ENCODE measurements around the gene NOXA1.
"Not testable (repeated sequence)": the region's sequence is repeated elsewhere in the genome, so short reads cannot be mapped to it uniquely, and the experiment has no call there.

NOXA1 gene, protein sequence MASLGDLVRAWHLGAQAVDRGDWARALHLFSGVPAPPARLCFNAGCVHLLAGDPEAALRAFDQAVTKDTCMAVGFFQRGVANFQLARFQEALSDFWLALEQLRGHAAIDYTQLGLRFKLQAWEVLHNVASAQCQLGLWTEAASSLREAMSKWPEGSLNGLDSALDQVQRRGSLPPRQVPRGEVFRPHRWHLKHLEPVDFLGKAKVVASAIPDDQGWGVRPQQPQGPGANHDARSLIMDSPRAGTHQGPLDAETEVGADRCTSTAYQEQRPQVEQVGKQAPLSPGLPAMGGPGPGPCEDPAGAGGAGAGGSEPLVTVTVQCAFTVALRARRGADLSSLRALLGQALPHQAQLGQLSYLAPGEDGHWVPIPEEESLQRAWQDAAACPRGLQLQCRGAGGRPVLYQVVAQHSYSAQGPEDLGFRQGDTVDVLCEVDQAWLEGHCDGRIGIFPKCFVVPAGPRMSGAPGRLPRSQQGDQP

DNA sequence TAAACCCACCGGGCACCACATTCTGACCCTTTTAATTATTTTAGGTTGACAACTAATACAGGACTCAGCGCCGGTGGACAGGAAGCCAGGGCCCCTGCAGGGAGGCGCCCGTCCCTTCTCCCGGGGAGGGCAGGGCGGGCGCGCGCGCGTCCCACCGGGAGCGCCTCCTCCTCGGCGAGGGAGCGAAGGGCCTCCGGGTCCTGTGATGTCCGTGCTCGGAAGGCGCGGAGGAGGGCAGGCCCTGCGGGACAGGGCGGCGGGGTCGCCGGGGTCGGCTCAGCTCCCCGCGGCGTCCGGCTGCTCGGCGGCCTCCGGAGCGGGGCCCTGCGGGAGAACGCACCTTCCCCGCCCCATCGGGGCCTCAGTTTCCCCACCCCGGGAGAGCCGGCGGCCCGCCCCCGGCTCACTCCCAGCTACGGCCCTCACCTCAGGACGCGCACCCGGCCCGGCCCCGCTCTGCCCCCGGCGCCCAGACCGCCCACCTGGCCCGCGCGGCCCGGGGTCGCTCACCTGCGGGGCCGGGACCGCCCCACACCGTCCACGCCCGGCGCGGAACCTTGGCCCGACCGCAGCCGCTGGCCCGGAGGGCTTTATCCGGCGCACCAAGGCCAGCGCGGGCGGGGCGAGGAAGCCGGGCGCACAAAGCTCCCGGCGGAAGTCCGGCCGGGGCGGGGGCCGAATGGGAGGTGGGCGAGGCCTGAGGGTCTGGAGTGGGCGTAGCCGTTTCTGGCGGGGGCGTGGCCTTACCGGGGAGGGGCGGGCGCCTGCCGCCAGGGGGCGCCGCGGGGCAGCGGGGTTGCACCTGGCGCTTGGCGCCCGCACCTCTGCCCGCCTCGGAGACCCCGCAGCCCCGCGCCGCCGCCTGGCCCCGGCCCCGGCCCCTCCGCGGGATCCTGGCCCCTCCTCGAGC is at the start of gene NOXA1, which contains the start of gene EXD3:
Gene NOXA1 (plus strand): TSS at position 790 of the 910 bp plus-strand sequence. CDS start 137 bp downstream, outside the sequence.
Gene EXD3 (minus strand): TSS at position 559 of the 910 bp plus-strand sequence. CDS start 27,805 bp downstream, outside the sequence.
- TF ChIP-seq, protein P1, sequence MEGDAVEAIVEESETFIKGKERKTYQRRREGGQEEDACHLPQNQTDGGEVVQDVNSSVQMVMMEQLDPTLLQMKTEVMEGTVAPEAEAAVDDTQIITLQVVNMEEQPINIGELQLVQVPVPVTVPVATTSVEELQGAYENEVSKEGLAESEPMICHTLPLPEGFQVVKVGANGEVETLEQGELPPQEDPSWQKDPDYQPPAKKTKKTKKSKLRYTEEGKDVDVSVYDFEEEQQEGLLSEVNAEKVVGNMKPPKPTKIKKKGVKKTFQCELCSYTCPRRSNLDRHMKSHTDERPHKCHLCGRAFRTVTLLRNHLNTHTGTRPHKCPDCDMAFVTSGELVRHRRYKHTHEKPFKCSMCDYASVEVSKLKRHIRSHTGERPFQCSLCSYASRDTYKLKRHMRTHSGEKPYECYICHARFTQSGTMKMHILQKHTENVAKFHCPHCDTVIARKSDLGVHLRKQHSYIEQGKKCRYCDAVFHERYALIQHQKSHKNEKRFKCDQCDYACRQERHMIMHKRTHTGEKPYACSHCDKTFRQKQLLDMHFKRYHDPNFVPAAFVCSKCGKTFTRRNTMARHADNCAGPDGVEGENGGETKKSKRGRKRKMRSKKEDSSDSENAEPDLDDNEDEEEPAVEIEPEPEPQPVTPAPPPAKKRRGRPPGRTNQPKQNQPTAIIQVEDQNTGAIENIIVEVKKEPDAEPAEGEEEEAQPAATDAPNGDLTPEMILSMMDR (IDR thresholded peaks at IDR 0.05; ENCODE audit: low read depth, low read length, missing control alignments): peak; percentile 57
- DNase-seq (ENCODE audit: extremely low read depth, low read depth): peak; percentile 52
- H3K4me3 ChIP-seq (replicated peaks; ENCODE audit: low read depth, low read length): peak within 1 kb of the TSS; percentile 80

DNA sequence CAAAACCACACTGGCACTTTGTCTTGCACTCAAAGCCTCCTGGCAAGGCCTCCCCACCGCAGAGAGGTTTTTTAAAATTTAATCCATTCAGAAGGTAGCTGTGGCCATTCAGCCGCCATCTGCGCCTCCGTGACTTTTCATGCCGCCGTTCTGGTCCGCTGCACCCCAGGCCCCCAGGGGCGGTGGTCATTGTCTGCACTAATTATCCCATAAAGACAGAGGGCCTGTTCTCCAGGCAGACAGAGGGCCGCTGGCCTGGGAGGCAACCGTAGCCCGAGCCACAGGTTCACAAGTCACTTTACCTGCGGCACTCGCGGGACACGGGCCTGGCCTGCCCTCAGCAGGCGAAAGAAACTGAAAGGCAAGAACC is 49.6 kb upstream of the NOXA1 start:
- TF ChIP-seq, protein P1 (IDR thresholded peaks at IDR 0.05; ENCODE audit: low read depth, low read length, missing control alignments): no peak
- DNase-seq (ENCODE audit: extremely low read depth, low read depth): no peak
- H3K4me3 ChIP-seq (replicated peaks; ENCODE audit: low read depth, low read length): no peak overlapping the region

DNA sequence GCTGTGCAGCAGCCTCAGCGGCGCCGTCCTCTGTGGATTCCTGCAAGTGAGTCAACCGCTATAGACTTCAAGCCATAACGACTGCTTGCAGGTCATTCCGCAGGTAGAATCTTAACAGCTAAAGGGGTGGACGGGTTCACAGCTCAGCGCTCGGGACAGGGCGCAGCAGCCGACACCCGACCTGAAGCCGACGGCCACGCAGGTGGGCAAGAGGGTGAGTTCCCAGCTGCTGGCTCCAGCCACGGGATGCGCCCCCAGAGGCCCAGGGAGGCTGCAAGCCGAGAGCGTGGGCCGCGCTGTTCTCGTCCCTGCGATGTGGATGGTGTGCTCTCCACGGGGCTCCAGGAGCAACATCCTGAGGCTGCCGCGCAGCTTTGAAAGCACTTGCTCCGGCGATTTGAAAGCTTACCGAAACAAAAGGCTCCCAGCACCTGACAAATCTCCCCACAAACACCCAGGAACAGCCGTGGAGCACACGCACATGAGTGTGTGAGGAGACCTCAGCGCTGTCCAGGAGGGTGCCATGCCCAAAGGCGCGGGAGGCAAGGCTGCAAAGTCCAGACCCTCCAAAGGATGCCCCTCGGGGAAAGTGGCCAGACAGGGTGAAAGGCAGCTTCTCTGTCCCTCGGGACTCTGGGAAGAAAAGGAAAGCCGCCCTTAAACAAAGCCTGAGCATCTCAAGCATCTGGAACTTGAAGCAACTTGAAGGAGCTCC is 48.9 kb upstream of the NOXA1 start:
- H3K4me3 ChIP-seq (replicated peaks; ENCODE audit: low read depth, low read length): no peak overlapping the region
- TF ChIP-seq, protein P1 (IDR thresholded peaks at IDR 0.05; ENCODE audit: low read depth, low read length, missing control alignments): no peak
- DNase-seq (ENCODE audit: extremely low read depth, low read depth): no peak

DNA sequence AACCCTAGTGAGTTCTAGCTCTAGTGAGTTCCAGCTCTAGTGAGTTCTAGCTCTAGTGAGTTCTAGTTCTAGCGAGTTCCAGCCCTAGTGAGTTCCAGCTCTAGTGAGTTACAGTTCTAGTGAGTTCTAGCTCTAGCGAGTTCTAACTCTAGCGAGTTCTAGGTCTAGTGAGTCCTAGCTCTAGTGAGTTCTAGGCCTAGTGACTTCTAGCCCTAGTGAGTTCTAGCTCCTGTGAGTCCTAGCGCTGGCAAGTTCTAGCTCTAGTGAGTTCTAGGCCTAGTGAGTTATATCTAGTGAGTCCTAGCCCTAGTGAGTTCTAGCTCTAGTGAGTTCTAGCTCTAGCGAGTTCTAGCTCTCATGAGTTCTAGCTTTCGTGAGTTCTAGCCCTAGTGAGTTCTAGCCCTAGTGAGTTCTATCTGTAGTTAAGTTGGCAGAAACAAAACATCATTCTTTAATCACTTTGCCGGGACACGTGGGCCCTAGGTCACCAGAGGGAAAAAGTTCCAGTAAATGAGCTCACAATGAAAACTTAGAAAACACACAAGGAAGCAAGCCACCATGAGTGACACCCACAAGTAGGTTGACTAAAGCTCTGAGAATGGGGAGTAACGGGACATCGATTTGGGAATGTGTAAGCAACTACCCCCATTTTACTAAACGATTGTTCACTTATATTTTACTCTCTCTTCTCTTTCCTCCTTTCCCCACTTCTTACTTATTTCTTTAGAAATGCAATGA is 47.7 kb upstream of the NOXA1 start:
- TF ChIP-seq, protein P1 (IDR thresholded peaks at IDR 0.05; ENCODE audit: low read depth, low read length, missing control alignments): no peak
- no peak overlapping the region for H3K4me3 ChIP-seq (replicated peaks; ENCODE audit: low read depth, low read length)
- DNase-seq (ENCODE audit: extremely low read depth, low read depth): no peak

DNA sequence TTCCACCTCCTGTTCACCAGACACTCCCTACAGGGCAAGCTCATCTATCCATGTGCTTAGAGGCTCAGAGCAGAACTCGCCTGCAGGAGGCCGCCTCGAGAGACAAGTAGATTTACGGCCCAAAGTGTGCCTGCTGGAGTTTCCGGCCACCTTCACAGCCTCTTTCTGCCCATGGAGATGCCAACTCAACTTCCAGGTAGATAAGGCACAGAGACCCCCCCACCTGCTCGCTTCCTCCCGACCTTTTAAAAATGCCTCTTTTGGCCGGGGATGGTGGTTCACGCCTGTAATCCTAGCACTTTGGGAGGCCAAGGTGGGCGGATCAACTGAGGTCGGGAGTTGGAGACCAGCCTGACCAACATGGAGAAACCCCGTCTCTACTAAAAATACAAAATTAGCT is 46.8 kb upstream of the NOXA1 start:
- no peak overlapping the region for H3K4me3 ChIP-seq (replicated peaks; ENCODE audit: low read depth, low read length)
- TF ChIP-seq, protein P1 (IDR thresholded peaks at IDR 0.05; ENCODE audit: low read depth, low read length, missing control alignments): no peak
- no peak for DNase-seq (ENCODE audit: extremely low read depth, low read depth)

DNA sequence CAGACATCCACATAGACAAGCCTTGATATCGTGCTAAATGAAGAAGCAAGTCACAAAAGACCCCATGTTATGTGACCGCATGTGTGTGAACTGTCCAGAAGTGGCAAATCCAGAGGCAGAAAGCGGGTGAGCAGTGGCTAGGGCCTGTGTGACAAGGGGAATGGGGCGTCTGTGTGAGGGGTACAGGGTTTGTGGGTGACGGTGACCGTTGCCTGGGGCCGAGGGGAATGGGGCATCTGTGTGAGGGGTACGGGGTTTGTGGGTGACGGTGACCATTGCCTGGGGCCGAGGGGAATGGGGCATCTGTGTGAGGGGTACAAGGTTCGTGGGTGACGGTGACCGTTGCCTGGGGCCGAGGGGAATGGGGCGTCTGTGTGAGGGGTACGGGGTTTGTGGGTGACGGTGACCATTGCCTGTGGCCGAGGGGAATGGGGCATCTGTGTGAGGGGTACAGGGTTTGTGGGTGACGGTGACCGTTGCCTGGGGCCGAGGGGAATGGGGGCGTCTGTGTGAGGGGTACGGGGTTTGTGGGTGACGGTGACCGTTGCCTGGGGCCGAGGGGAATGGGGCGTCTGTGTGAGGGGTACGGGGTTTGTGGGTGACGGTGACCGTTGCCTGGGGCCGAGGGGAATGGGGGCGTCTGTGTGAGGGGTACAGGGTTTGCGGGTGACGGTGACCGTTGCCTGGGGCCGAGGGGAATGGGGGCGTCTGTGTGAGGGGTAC is 44.3 kb upstream of the NOXA1 start:
- not testable (repeated sequence) for H3K4me3 ChIP-seq (replicated peaks; ENCODE audit: low read depth, low read length); DNase-seq (ENCODE audit: extremely low read depth, low read depth)
